Fibroblast of lung (primary cell): ENCODE results near the gene CDKAL1.
A peak's percentile ranks its signal among the peaks of the same experiment; 100 is the strongest.

Source experiments
- EZH2 ChIP-seq: IDR thresholded peaks from 2 replicates; pipeline ENCODE4 v1.5.1; 2012; ENCODE audit warnings: low read length, control low read depth, mild to moderate bottlenecking; ENCODE audit errors: missing control alignments
- TF ChIP-seq, protein P1 (sequence below), 2 donors: IDR thresholded peaks in 1 of 2; conservative IDR thresholded peaks in 1 of 2; 1 replicate in 1 of 2; 2 replicates in 1 of 2; pipeline ENCODE4 v1.5.1; 2011 to 2012; ENCODE audit warnings: low read length in 2 of 2, control low read depth in 1 of 2, inconsistent platforms in 1 of 2, low read depth in 1 of 2, mild to moderate bottlenecking in 1 of 2

DNA sequence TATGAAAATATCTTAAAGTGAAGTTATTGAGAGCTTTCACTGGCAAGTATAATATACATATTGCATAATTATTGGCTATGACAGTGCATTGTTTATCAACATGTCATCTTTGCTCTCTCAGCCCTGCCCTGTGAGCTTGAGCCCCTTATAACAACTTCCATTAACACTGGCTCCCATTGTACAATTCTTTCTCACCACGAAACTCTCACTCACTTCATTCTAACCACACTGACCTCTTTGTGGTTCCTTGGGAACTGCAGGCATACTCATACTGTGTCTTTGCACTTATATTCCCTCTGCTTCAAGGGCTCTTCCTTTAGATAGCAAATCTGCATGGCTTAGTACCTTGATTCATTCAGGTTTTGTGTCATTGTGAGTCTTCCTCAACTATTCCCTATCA lies 411.8 kb downstream of the CDKAL1 start:
- TF ChIP-seq EZH2 = no peak
- TF ChIP-seq, protein P1, sequence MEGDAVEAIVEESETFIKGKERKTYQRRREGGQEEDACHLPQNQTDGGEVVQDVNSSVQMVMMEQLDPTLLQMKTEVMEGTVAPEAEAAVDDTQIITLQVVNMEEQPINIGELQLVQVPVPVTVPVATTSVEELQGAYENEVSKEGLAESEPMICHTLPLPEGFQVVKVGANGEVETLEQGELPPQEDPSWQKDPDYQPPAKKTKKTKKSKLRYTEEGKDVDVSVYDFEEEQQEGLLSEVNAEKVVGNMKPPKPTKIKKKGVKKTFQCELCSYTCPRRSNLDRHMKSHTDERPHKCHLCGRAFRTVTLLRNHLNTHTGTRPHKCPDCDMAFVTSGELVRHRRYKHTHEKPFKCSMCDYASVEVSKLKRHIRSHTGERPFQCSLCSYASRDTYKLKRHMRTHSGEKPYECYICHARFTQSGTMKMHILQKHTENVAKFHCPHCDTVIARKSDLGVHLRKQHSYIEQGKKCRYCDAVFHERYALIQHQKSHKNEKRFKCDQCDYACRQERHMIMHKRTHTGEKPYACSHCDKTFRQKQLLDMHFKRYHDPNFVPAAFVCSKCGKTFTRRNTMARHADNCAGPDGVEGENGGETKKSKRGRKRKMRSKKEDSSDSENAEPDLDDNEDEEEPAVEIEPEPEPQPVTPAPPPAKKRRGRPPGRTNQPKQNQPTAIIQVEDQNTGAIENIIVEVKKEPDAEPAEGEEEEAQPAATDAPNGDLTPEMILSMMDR (conservative IDR thresholded peaks at IDR 0.05 in 1 of 2, IDR thresholded peaks at IDR 0.05 in 1 of 2; ENCODE audit: low read depth in 1 of 2, low read length in 2 of 2) = peak; percentile 31 to 41
